Measurements from ENCODE around the gene HAP1. TPM values are rescaled to one million over a fixed set of nuclear protein-coding genes. Genes with fewer than 3 reads are reported as not detected.

HAP1 gene
- total RNA-seq, 3 donors from 2014 or later (not counting 1 experiment from before 2014, with no cell fraction given) = not detected

GRCh38 chr17:41679740-41680425 is 54.6 kb downstream of the HAP1 start:
- Mint-ChIP-seq H3K4me1 (peaks cover 17 to 22% of the 10 kb centered on the region in 2 donors), H3K27me3 (ENCODE audit: low read depth in 2 of 2) (no peaks in the 10 kb centered on the region), H3K4me3 (peak overlapping the region; percentile 88), H3K9me3 (no peaks in the 10 kb centered on the region), H3K27ac (peak overlapping the region; percentile 92), H3K36me3 (no peaks in the 10 kb centered on the region)
- H3K9me3 ChIP-seq (ENCODE audit: control insufficient read depth, insufficient read depth, low read length) = no peaks in the 10 kb centered on the region
- TF ChIP-seq CTCF (IDR thresholded peaks at IDR 0.05) = no peak
- H3K36me3 ChIP-seq (ENCODE audit: control insufficient read depth, insufficient read depth, low read length) = no peaks in the 10 kb centered on the region
- DNase-seq = no peak
- peaks cover 25% of the 10 kb centered on the region for H3K4me1 ChIP-seq (ENCODE audit: control insufficient read depth, insufficient read depth, low read length)
- WGBS (ENCODE audit: insufficient coverage) = 96% methylated on average over 4 of the region's 5 CpGs
- H3K27me3 ChIP-seq (ENCODE audit: control insufficient read depth, insufficient read depth, low read length) = no peaks in the 10 kb centered on the region
- no peak for ATAC-seq
- intact Hi-C loops (cut with micrococcal nuclease) = loop anchor here (1.0 kb wide), 2 partner anchors 8 to 13 kb away; partner anchors contain the start of gene EIF1
- H3K4me3 ChIP-seq (ENCODE audit: low read length) = no peak overlapping the region
- H3K27ac ChIP-seq (ENCODE audit: low read length) = peak overlapping the region; percentile 88

GRCh38 chr17:41678907-41679739 is 55.3 kb downstream of the HAP1 start:
- DNase-seq (peak; percentile 35 to 86), ATAC-seq (peak; percentile 86 to 91 (median 88))
- Mint-ChIP-seq H3K4me3 (peak overlapping the region; percentile 88), H3K27ac (peak overlapping the region; percentile 92), H3K36me3 (no peaks in the 10 kb centered on the region), H3K9me3 (no peaks in the 10 kb centered on the region), H3K4me1 (peaks cover 17 to 22% of the 10 kb centered on the region in 2 donors), H3K27me3 (ENCODE audit: low read depth in 2 of 2) (no peaks in the 10 kb centered on the region)
- H3K27me3 ChIP-seq (ENCODE audit: control insufficient read depth, insufficient read depth, low read length) = no peaks in the 10 kb centered on the region
- peak overlapping the region; percentile 88 for H3K27ac ChIP-seq (ENCODE audit: low read length)
- no peaks in the 10 kb centered on the region for H3K9me3 ChIP-seq (ENCODE audit: control insufficient read depth, insufficient read depth, low read length)
- no peaks in the 10 kb centered on the region for H3K36me3 ChIP-seq (ENCODE audit: control insufficient read depth, insufficient read depth, low read length)
- H3K4me1 ChIP-seq (ENCODE audit: control insufficient read depth, insufficient read depth, low read length) = peaks cover 25% of the 10 kb centered on the region
- no peak for TF ChIP-seq CTCF (IDR thresholded peaks at IDR 0.05)
- peak overlapping the region; percentile 38 for H3K4me3 ChIP-seq (ENCODE audit: low read length)
- intact Hi-C loops (cut with micrococcal nuclease) = loop anchor here (1.0 kb wide), 2 partner anchors 9 to 12 kb away; partner anchors contain the start of gene EIF1
- 2% methylated on average over 6 of the region's 6 CpGs for WGBS (ENCODE audit: insufficient coverage)

GRCh38 chr17:41678411-41678906 is 56.0 kb downstream of the HAP1 start:
- H3K9me3 ChIP-seq (ENCODE audit: control insufficient read depth, insufficient read depth, low read length) = no peaks in the 10 kb centered on the region
- no peak for TF ChIP-seq CTCF (IDR thresholded peaks at IDR 0.05)
- peaks cover 17 to 22% of the 10 kb centered on the region in 2 donors for H3K4me1 Mint-ChIP-seq
- H3K9me3 Mint-ChIP-seq = no peaks in the 10 kb centered on the region
- DNase-seq (no peak), ATAC-seq (peak; percentile 6 to 40 (median 28))
- peak overlapping the region; percentile 88 for H3K4me3 Mint-ChIP-seq
- H3K27ac Mint-ChIP-seq = peak overlapping the region; percentile 92
- peak overlapping the region; percentile 88 for H3K27ac ChIP-seq (ENCODE audit: low read length)
- H3K4me3 ChIP-seq (ENCODE audit: low read length) = peak overlapping the region; percentile 38
- H3K27me3 ChIP-seq (ENCODE audit: control insufficient read depth, insufficient read depth, low read length) = no peaks in the 10 kb centered on the region
- H3K36me3 ChIP-seq (ENCODE audit: control insufficient read depth, insufficient read depth, low read length) = no peaks in the 10 kb centered on the region
- 84% methylated on average over 2 of the region's 2 CpGs for WGBS (ENCODE audit: insufficient coverage)
- H3K4me1 ChIP-seq (ENCODE audit: control insufficient read depth, insufficient read depth, low read length) = peaks cover 25% of the 10 kb centered on the region
- H3K27me3 Mint-ChIP-seq (ENCODE audit: low read depth in 2 of 2) = no peaks in the 10 kb centered on the region
- intact Hi-C loops (cut with micrococcal nuclease) = no loop called here
- H3K36me3 Mint-ChIP-seq = no peaks in the 10 kb centered on the region
